Gastrocnemius medialis (tissue), 4 donors: ENCODE measurements around the gene PRKCH. TPM values are rescaled to one million over a fixed set of nuclear protein-coding genes. Genes with fewer than 3 reads are reported as not detected.

Source experiments
- ATAC-seq, 2 donors: fragments of 150-250 bp; one replicate each; pipeline ENCODE4 v1.9.1; 2016
- DNase-seq, 2 donors: peaks; one replicate each; pipeline ENCODE4 v3.0.0-alpha.2; 2019
- H3K27ac ChIP-seq, 4 donors: fragments of 200-600 bp; sonication (generic); 1 replicate in 1 of 4; 2 replicates in 3 of 4; pipeline ENCODE4 v1.5.1; 2016 to 2018; ENCODE audit warnings: mild to moderate bottlenecking in 2 of 4, moderate library complexity in 1 of 4
- H3K27me3 ChIP-seq, 3 donors: fragments of 200-600 bp; sonication (generic) in 2 of 3; 1 replicate in 1 of 3; 2 replicates in 2 of 3; pipeline versions ENCODE4 v1.5.1 to v1.6.0; 2016 to 2019; ENCODE audit warnings: mild to moderate bottlenecking in 1 of 3, moderate library complexity in 1 of 3
- H3K36me3 ChIP-seq, 2 donors: fragments of 200-600 bp; sonication (generic) in 1 of 2; one replicate each; pipeline ENCODE4 v1.5.1; 2017 to 2018
- H3K4me1 ChIP-seq, 2 donors: fragments of 200-600 bp; sonication (generic) in 1 of 2; one replicate each; pipeline ENCODE4 v1.5.1; 2016 to 2017; ENCODE audit warnings: mild to moderate bottlenecking in 2 of 2
- H3K4me3 ChIP-seq, 4 donors: fragments of 200-600 bp; sonication (generic) in 3 of 4; 1 replicate in 1 of 4; 2 replicates in 3 of 4; pipeline ENCODE4 v1.5.1; 2016 to 2019; ENCODE audit warnings: mild to moderate bottlenecking in 2 of 4
- H3K9me3 ChIP-seq, 3 donors: fragments of 200-600 bp; sonication (generic) in 2 of 3; 1 replicate in 1 of 3; 2 replicates in 2 of 3; pipeline ENCODE4 v1.5.1; 2016 to 2019
- CTCF ChIP-seq, 5 experiments: fragments of 450-650 bp in 3 of 5; fragments of 200-600 bp in 2 of 5; sonication (generic) in 2 of 5; IDR thresholded peaks in 4 of 5; conservative IDR thresholded peaks in 1 of 5; 1 replicate in 4 of 5; 2 replicates in 1 of 5; pipeline ENCODE4 v1.5.1; 2016 to 2019; ENCODE audit warnings: antibody characterized with exemption in 5 of 5, mild to moderate bottlenecking in 3 of 5, moderate library complexity in 3 of 5
- POLR2A ChIP-seq, 2 donors: fragments of 450-650 bp; IDR thresholded peaks; one replicate each; pipeline ENCODE4 v1.6.1; 2017; ENCODE audit warnings: antibody characterized with exemption in 2 of 2, mild to moderate bottlenecking in 2 of 2, moderate library complexity in 2 of 2
- in situ Hi-C, 4 donors: fragments of 200-750 bp; cut with MboI; loops; one replicate each; pipeline versions ENCODE4 v1.15.0 to v1.8.0; 2017; ENCODE audit warnings: low sequenced_read_pairs in 4 of 4
- intact Hi-C: fragments of 100-400 bp; cut with DNase I; formaldehyde crosslinking; loops from one replicate; pipeline ENCODE4 v1.15.1; 2023; ENCODE audit warnings: low total_unique reads
- total RNA-seq, 4 donors: library from RNA; depleted of rRNA; stranded (reverse); fragments of >200 nt; gene quantifications; one replicate each; pipeline versions ENCODE4 v1.1.0 to v1.2.3, GENCODE V29; 2016

PRKCH gene
- total RNA-seq, 4 donors from 2014 or later: 11.3 to 32.4 (median 16.6) TPM

DNA sequence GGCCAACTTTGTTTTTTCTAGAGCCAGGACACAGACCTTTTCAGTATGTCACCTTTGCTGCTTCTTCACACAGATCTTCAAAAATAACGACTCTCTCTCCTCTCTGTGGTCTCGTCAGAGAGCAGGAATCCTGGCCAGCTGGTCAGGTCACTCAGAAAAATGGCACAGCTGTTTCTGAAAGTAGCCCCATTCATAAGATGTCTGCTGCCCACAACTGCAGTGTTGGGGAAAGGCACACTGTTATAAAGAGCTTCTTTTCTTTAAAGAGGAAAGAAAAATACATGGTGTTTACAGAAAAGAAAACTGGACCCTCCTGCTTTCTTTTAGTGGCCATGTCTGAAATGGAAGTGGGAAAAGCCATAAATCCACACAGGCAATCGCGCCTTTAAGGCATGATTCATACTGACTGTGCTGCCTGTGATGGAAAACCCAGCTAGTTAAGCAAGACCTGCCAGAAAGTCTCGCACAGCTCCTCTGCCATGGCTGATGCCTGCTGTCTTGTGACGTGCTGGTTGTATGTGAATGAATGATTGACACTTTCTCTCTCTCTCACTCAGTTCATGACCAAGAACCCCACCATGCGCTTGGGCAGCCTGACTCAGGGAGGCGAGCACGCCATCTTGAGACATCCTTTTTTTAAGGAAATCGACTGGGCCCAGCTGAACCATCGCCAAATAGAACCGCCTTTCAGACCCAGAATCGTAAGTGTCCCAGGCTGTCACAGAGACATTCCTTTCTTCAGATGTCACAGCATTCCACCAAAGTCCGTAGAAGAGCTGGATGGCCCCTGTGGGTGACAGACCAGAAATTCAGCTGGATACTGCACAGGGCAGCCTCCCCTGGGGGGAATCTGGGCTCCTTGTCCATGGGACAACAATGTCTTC lies 226.0 kb downstream of the PRKCH start:
- no peaks in the 10 kb centered on the region for H3K9me3 ChIP-seq
- intact Hi-C loops (no loop called here), in situ Hi-C loops (no loop called here)
- H3K27me3 ChIP-seq: no peaks in the 10 kb centered on the region
- peaks cover 27 to 57% of the 10 kb centered on the region in 2 donors for H3K4me1 ChIP-seq
- DNase-seq: peak in 1 of 2 donors; percentile 32
- H3K27ac ChIP-seq: peak overlapping the region; percentile 24 to 78 (median 39)
- peak; percentile 53 to 67 for ATAC-seq
- TF ChIP-seq CTCF (IDR thresholded peaks at IDR 0.05 in 4 of 5, conservative IDR thresholded peaks at IDR 0.05 in 1 of 5) (no peak), POLR2A (IDR thresholded peaks at IDR 0.05) (no peak)
- no peak overlapping the region for H3K4me3 ChIP-seq
- no peaks in the 10 kb centered on the region for H3K36me3 ChIP-seq

DNA sequence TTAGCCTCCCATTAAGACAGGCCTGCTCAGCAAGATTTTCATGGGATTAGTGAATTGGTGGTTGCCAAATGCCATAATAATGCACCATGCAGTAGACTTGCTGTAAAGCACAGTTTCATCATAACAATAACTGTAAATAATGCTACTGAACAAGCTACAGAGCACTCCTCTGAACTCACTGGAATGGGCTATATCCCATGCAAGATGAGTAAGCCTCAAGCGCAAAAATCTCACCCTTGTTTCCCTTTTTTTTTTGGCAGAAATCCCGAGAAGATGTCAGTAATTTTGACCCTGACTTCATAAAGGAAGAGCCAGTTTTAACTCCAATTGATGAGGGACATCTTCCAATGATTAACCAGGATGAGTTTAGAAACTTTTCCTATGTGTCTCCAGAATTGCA lies 228.0 kb downstream of the PRKCH start:
- H3K4me1 ChIP-seq: peaks cover 8 to 39% of the 10 kb centered on the region in 2 donors
- no peak overlapping the region for H3K4me3 ChIP-seq
- no peak overlapping the region for H3K27ac ChIP-seq
- intact Hi-C loops: no loop called here
- H3K27me3 ChIP-seq: no peaks in the 10 kb centered on the region
- no peak for TF ChIP-seq POLR2A (IDR thresholded peaks at IDR 0.05)
- TF ChIP-seq CTCF (IDR thresholded peaks at IDR 0.05 in 4 of 5, conservative IDR thresholded peaks at IDR 0.05 in 1 of 5): no peak
- in situ Hi-C loops: no loop called here
- H3K9me3 ChIP-seq: no peaks in the 10 kb centered on the region
- DNase-seq (no peak), ATAC-seq (no peak)
- no peaks in the 10 kb centered on the region for H3K36me3 ChIP-seq

- H3K27me3 ChIP-seq: no peaks in the 10 kb centered on the region
- H3K27ac ChIP-seq: no peak overlapping the region
- ATAC-seq (no peak), DNase-seq (no peak)
- in situ Hi-C loops: no loop called here
- no peak overlapping the region for H3K4me3 ChIP-seq
- no peak for TF ChIP-seq POLR2A (IDR thresholded peaks at IDR 0.05)
- no peak for TF ChIP-seq CTCF (IDR thresholded peaks at IDR 0.05 in 4 of 5, conservative IDR thresholded peaks at IDR 0.05 in 1 of 5)
- H3K9me3 ChIP-seq: no peaks in the 10 kb centered on the region
- H3K36me3 ChIP-seq: no peaks in the 10 kb centered on the region
- intact Hi-C loops: no loop called here
- peaks cover 0 to 19% of the 10 kb centered on the region in 2 donors for H3K4me1 ChIP-seq
Observed at GRCh38 chr14:61551384-61551783, 230.0 kb downstream of the PRKCH start.

GRCh38 chr14:61552241-61552640 lies 230.9 kb downstream of the PRKCH start:
- intact Hi-C loops: no loop called here
- ATAC-seq: no peak
- Histone ChIP-seq H3K27ac (no peak overlapping the region), H3K9me3 (no peaks in the 10 kb centered on the region), H3K27me3 (no peaks in the 10 kb centered on the region), H3K4me1 (peaks cover 0 to 11% of the 10 kb centered on the region in 2 donors), H3K36me3 (no peaks in the 10 kb centered on the region), H3K4me3 (no peak overlapping the region)
- no peak for DNase-seq
- in situ Hi-C loops: no loop called here
- no peak for TF ChIP-seq CTCF (IDR thresholded peaks at IDR 0.05 in 4 of 5, conservative IDR thresholded peaks at IDR 0.05 in 1 of 5)
